Adrenal gland (tissue), 5 donors: Measurements from ENCODE around the gene KRT81.

ENCODE experiments used
- POLR2A ChIP-seq, 2 donors: fragments of 450-650 bp; IDR thresholded peaks; one replicate each; pipeline ENCODE4 v1.6.1; 2017; ENCODE audit warnings: antibody characterized with exemption in 2 of 2, mild to moderate bottlenecking in 2 of 2, moderate library complexity in 1 of 2
- TF ChIP-seq, protein P1 (sequence below), 6 experiments: fragments of 450-650 bp in 4 of 6; fragments of 200-600 bp in 2 of 6; sonication (generic) in 1 of 6; IDR thresholded peaks; 1 replicate in 5 of 6; 2 replicates in 1 of 6; pipeline versions ENCODE4 v1.5.1 to v1.8.0; 2016 to 2021; ENCODE audit warnings: antibody characterized with exemption in 6 of 6, mild to moderate bottlenecking in 2 of 6, moderate library complexity in 1 of 6
- donor health status: DM: no; HTN: no; CAD: no.

DNA sequence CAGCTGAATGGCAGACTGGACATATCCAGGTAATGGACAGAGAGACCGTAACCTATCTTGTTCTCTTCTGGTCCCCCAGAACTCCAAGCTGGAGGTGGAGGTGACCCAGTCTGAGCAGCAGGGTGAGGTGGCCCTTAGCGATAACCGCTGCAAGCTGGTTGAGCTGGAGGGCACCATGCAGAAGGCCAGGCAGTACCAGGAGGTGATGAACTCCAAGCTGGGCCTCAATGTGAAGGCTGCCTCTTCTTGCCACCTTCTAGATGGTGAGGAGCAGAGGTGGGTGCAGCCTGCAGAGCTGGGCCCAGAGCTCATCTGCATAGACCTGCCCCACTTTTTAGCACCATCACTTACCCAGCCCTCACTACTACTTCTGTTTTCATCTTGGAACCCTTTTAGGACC, 24.1 kb downstream of the KRT81 start:
- TF ChIP-seq, protein P1, sequence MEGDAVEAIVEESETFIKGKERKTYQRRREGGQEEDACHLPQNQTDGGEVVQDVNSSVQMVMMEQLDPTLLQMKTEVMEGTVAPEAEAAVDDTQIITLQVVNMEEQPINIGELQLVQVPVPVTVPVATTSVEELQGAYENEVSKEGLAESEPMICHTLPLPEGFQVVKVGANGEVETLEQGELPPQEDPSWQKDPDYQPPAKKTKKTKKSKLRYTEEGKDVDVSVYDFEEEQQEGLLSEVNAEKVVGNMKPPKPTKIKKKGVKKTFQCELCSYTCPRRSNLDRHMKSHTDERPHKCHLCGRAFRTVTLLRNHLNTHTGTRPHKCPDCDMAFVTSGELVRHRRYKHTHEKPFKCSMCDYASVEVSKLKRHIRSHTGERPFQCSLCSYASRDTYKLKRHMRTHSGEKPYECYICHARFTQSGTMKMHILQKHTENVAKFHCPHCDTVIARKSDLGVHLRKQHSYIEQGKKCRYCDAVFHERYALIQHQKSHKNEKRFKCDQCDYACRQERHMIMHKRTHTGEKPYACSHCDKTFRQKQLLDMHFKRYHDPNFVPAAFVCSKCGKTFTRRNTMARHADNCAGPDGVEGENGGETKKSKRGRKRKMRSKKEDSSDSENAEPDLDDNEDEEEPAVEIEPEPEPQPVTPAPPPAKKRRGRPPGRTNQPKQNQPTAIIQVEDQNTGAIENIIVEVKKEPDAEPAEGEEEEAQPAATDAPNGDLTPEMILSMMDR (IDR thresholded peaks at IDR 0.05) = no peak
- TF ChIP-seq POLR2A (IDR thresholded peaks at IDR 0.05) = no peak
